DMS153 treated with DMSO at 0.1 percent for 48 hours (cell line): Measurements from ENCODE around the gene MAML1.
A peak's percentile ranks its signal among the peaks of the same experiment; 100 is the strongest.

ENCODE experiments used
- DNase-seq: peaks from one replicate; lab custom pipeline; 2025; ENCODE audit not compliant: unreplicated experiment; lab: John Stamatoyannopoulos, UW

Gene MAML1

GRCh38 chr5:179820483-179821297, 88.1 kb downstream of the MAML1 start, which contains the start of gene SQSTM1:
SQSTM1 (plus strand) TSS chr5:179820905; CDS start chr5:179820937, 32 bp downstream.
- peak; percentile 22 for DNase-seq

DNA sequence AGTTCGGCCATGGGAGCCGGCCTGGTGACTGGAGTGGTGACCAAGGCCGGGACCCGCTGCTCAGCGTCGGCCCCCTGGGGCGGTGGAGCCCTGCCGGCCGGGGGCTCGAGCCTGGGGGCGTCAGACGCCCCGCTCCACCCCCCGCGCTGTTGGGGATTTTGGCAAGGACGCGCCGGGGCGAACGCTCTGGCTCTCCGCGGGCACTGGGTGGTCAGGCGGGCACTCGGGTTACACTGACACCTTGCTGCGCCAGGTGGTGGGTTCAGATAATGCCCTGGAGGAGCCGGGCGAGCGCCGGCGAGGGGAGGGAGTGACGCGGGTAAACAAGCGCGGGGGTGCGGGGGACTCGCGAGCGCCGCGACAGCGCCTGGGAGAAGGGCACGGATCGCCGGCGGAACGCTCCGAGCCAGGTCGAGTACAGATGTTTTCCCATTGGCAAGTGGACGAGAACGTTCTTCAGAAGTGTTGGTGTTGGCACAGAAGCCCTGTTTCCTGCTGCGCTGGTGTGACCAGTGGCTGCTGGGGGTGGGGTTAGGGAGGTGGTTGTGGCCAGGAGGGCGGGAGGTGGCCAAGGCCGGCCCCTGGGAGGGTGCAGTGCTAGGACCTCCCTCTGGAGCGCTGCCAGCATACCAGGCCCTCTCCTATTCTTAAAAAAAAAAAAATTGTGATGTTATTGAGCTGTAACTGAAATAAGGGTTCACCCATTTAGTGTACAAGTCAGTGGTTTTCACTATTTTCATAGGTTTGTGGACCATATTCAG, 88.9 kb downstream of the MAML1 start:
- DNase-seq, result peak; percentile 25

GRCh38 chr5:179822059-179822432, 89.4 kb downstream of the MAML1 start:
- no peak for DNase-seq

DNA sequence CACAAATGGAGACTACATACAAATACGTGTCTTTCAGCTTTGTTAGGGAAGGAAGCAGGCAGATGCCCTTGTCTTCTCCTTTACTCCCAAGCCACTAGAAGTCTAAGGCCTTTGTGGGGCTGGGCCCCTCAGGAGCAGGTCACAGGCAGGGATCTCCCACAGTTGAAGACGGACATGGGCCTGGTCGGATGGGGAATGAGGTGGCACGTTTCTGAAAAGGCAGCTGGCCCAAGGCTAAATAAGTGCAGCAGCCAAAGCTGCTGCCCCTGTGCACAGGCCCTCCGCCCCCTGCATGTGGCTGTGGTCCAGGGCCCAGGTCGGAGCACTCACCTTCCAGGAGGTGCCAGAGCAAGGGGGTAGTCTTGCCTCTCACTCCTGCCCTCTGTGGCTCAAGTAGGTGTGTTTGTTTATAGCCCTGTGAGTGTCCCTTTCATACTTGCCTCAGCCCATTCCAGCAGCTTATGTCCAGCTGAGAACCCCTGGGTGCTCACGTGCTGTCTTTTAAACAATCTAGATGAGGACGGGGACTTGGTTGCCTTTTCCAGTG, 89.9 kb downstream of the MAML1 start:
- DNase-seq, result no peak

- no peak for DNase-seq
These were observed 91.5 kb downstream of the MAML1 start for GRCh38 chr5:179823937-179824744.

DNA sequence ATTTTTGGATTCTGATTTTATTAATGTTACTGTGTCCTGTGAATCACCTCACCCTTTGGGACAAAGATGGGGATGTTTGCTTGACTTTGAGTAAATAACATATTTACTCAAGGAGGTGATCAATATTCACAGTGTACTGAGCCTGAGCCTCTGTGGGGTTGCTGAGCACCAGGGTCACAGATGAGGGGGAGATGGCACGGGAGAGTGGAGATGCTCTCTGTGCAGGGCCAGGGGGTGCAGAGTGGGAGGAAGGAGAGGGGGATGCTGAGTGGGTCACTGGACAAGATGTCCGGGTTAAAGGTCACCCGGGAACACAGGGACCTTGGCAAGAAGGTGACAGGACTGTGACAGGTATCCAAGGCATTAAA, 92.1 kb downstream of the MAML1 start:
- DNase-seq, result no peak

GRCh38 chr5:179825655-179826182, 93.1 kb downstream of the MAML1 start:
- DNase-seq, result no peak
